Neural cell (in vitro differentiated cells): ENCODE data around the gene RXFP2. TPM values are rescaled to one million over a fixed set of nuclear protein-coding genes. Genes with fewer than 3 reads are reported as not detected.

Experiments
- H2AFZ ChIP-seq: fragments of 200-600, 300-800 bp; sonication (generic), shearing (Covaris generic); 2 replicates; pipeline ENCODE4 v1.6.0; 2014; ENCODE audit warnings: low read depth, mild to moderate bottlenecking, antibody characterized with exemption, low read length, moderate library complexity
- H3F3A ChIP-seq: fragments of 200-600 bp; shearing (Covaris generic); 2 replicates; pipeline ENCODE4 v1.6.1; 2016; ENCODE audit warnings: mild to moderate bottlenecking, moderate library complexity, mixed read lengths, antibody characterized with exemption, low read length; ENCODE audit not compliant: insufficient read depth, poor library complexity, severe bottlenecking
- H3K27ac ChIP-seq: fragments of 200-600, 300-800 bp; sonication (generic), shearing (Covaris generic); 2 replicates; pipeline ENCODE4 v1.5.1; 2014; ENCODE audit warnings: mild to moderate bottlenecking, low read length, moderate library complexity
- H3K27me3 ChIP-seq: fragments of 300-800, 200-600 bp; sonication (generic), shearing (Covaris generic); 2 replicates; pipeline ENCODE4 v1.6.0; 2014; ENCODE audit warnings: mild to moderate bottlenecking, low read depth, low read length, moderate library complexity; ENCODE audit not compliant: insufficient read depth
- H3K36me3 ChIP-seq: fragments of 300-800, 200-600 bp; sonication (generic), shearing (Covaris generic); 2 replicates; pipeline ENCODE4 v1.5.1; 2014; ENCODE audit warnings: mild to moderate bottlenecking, antibody characterized with exemption, low read length, moderate library complexity; ENCODE audit not compliant: insufficient read depth
- H3K4me2 ChIP-seq: fragments of 300-800, 200-600 bp; sonication (generic), shearing (Covaris generic); 2 replicates; pipeline ENCODE4 v1.6.0; 2014; ENCODE audit warnings: mild to moderate bottlenecking, low read length
- H3K4me3 ChIP-seq: fragments of 300-800, 200-600 bp; sonication (generic), shearing (Covaris generic); 2 replicates; pipeline ENCODE4 v1.5.1; 2014; ENCODE audit warnings: mild to moderate bottlenecking, low read length, moderate library complexity
- H3K79me2 ChIP-seq: fragments of 200-600 bp; shearing (Covaris generic); replicated peaks from 2 replicates; pipeline ENCODE4 v1.6.0; 2014; ENCODE audit warnings: mild to moderate bottlenecking, low read length, moderate library complexity; ENCODE audit not compliant: insufficient read depth
- H3K9ac ChIP-seq: fragments of 300-800, 200-600 bp; sonication (generic), shearing (Covaris generic); 2 replicates; pipeline ENCODE4 v1.6.1; 2016; ENCODE audit warnings: mild to moderate bottlenecking, low read length, mixed read lengths
- H3K9me2 ChIP-seq: fragments of 200-600 bp; shearing (Covaris generic); 2 replicates; pipeline ENCODE4 v1.6.1; 2016; ENCODE audit warnings: mild to moderate bottlenecking, low read length, mixed read lengths; ENCODE audit not compliant: insufficient read depth
- H3K9me3 ChIP-seq: fragments of 200-600, 300-800 bp; sonication (generic), shearing (Covaris generic); 2 replicates; pipeline ENCODE4 v1.6.1; 2016; ENCODE audit warnings: mild to moderate bottlenecking, mixed run types, low read length, moderate library complexity, mixed read lengths
- H4K20me1 ChIP-seq: fragments of 200-600 bp; shearing (Covaris generic); 2 replicates; pipeline ENCODE4 v1.6.1; 2016; ENCODE audit warnings: mild to moderate bottlenecking, mixed run types; ENCODE audit not compliant: insufficient read depth
- EP300 ChIP-seq: fragments of 450-650 bp; conservative IDR thresholded peaks from 2 replicates; pipeline ENCODE4 v1.6.1; 2014; ENCODE audit warnings: antibody characterized with exemption, mild to moderate bottlenecking, moderate library complexity; ENCODE audit not compliant: poor library complexity, severe bottlenecking
- EZH2 ChIP-seq: fragments of 200-600, 300-800 bp; shearing (Covaris generic), sonication (generic); IDR thresholded peaks from 2 replicates; pipeline ENCODE4 v1.6.1; 2014; ENCODE audit warnings: antibody characterized with exemption, low read length, borderline replicate concordance, mild to moderate bottlenecking; ENCODE audit not compliant: insufficient read depth, poor library complexity, severe bottlenecking
- MXI1 ChIP-seq: fragments of 450-650 bp; conservative IDR thresholded peaks from 2 replicates; pipeline ENCODE4 v1.6.1; 2014; ENCODE audit warnings: antibody characterized with exemption, mild to moderate bottlenecking; ENCODE audit not compliant: poor library complexity, severe bottlenecking
- POLR2AphosphoS5 ChIP-seq: IDR thresholded peaks from 2 replicates; pipeline ENCODE4 v1.6.1; 2012
- RAD21 ChIP-seq: fragments of 450-650 bp; conservative IDR thresholded peaks from 2 replicates; pipeline ENCODE4 v1.6.1; 2014; ENCODE audit warnings: antibody characterized with exemption, mild to moderate bottlenecking, moderate library complexity
- SMC3 ChIP-seq: fragments of 450-650 bp; conservative IDR thresholded peaks from 2 replicates; pipeline ENCODE4 v1.6.1; 2014; ENCODE audit warnings: antibody characterized with exemption, mild to moderate bottlenecking, moderate library complexity; ENCODE audit not compliant: poor library complexity
- TAF1 ChIP-seq: IDR thresholded peaks from 2 replicates; pipeline ENCODE4 v1.6.1; 2012; ENCODE audit warnings: low read depth
- polyA plus RNA-seq: library from polyadenylated mRNA; depleted of rRNA; stranded (reverse); fragments of >200 nt; gene quantifications from 2 replicates; pipeline ENCODE4 v1.2.3, GENCODE V29; 2014
- TF ChIP-seq, protein P1 (sequence below): IDR thresholded peaks from 2 replicates; pipeline ENCODE4 v1.6.1; 2012; ENCODE audit warnings: borderline replicate concordance
- TF ChIP-seq, protein P2 (sequence below): fragments of 450-650 bp; IDR thresholded peaks from 2 replicates; pipeline ENCODE4 v1.5.1; 2014; ENCODE audit warnings: antibody characterized with exemption, mild to moderate bottlenecking, moderate library complexity; ENCODE audit not compliant: poor library complexity, severe bottlenecking

Gene RXFP2
- polyA plus RNA-seq, 1 donor from 2014 or later: not detected

DNA sequence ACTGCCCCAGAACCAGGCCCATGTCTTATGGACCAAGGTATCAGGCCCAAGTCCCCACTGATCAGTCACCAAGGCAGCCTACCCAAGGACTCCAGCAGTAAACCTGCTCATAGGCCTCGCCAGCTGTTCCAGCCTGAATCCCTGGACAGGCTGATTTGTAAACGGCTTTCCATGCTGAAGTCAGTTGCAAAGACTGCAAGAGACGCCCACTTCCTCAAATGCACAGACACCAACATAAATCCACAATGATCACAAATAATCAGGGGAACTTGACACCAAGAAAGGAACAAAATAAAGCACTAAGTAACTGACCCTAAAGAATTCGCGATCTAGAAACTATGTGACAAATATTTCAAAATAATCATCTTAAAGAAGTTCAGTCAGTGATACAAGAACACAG, 75.2 kb downstream of the RXFP2 start:
- TF ChIP-seq EP300: no peak
- TF ChIP-seq SMC3: no peak
- TF ChIP-seq MXI1: no peak
- no peak for TF ChIP-seq RAD21
- TF ChIP-seq, protein P1, sequence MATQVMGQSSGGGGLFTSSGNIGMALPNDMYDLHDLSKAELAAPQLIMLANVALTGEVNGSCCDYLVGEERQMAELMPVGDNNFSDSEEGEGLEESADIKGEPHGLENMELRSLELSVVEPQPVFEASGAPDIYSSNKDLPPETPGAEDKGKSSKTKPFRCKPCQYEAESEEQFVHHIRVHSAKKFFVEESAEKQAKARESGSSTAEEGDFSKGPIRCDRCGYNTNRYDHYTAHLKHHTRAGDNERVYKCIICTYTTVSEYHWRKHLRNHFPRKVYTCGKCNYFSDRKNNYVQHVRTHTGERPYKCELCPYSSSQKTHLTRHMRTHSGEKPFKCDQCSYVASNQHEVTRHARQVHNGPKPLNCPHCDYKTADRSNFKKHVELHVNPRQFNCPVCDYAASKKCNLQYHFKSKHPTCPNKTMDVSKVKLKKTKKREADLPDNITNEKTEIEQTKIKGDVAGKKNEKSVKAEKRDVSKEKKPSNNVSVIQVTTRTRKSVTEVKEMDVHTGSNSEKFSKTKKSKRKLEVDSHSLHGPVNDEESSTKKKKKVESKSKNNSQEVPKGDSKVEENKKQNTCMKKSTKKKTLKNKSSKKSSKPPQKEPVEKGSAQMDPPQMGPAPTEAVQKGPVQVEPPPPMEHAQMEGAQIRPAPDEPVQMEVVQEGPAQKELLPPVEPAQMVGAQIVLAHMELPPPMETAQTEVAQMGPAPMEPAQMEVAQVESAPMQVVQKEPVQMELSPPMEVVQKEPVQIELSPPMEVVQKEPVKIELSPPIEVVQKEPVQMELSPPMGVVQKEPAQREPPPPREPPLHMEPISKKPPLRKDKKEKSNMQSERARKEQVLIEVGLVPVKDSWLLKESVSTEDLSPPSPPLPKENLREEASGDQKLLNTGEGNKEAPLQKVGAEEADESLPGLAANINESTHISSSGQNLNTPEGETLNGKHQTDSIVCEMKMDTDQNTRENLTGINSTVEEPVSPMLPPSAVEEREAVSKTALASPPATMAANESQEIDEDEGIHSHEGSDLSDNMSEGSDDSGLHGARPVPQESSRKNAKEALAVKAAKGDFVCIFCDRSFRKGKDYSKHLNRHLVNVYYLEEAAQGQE: no peak
- TF ChIP-seq POLR2AphosphoS5: no peak
- TF ChIP-seq EZH2: no peak
- Histone ChIP-seq H3K79me2 (no peaks in the 10 kb centered on the region), H3F3A (no peaks in the 10 kb centered on the region), H3K9me2 (no peaks in the 10 kb centered on the region), H3K4me3 (no peak overlapping the region), H2AFZ (no peak overlapping the region), H3K4me2 (no peak overlapping the region), H3K9me3 (no peaks in the 10 kb centered on the region), H3K9ac (no peak overlapping the region), H3K36me3 (no peaks in the 10 kb centered on the region), H3K27ac (no peak overlapping the region), H3K27me3 (no peaks in the 10 kb centered on the region), H4K20me1 (no peaks in the 10 kb centered on the region)

DNA sequence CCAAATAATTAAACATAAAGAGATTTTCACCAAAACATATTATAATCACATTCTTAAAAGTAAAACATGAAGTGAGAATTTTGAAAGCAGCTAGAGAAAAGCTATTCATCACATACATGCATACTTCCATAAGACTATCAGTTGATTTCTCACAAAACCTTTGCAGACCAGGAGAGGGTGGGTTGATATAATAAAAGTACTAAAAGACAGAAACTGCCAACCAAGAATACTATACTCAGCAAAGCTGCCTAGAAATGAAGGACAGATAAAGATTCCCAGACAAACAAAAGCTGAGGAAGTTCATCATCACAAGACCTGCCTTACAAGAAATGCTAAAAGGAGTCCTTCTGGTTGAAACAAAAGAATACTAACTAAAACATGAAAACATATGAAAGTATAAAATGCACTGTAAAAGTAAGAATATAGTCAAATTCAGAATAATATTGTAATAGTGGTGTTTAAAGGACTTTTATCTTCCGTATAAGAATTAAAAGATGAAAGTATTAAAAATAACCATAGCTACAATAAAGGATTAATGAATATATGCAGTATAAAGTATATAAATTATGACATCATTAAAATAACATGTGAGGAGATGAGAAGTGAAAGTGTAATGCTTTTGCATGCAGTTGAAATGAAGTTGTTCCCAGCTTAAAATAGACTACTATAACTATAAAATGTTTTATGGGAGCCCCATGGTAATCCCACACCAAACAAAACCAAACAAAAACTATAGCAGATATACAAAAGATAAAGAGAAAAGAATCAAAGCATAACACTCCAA, 76.2 kb downstream of the RXFP2 start:
- Histone ChIP-seq H3K27me3 (no peaks in the 10 kb centered on the region), H3K4me2 (no peak overlapping the region), H3K9me2 (no peaks in the 10 kb centered on the region), H3K9ac (no peak overlapping the region), H3F3A (no peaks in the 10 kb centered on the region), H3K9me3 (no peaks in the 10 kb centered on the region), H4K20me1 (no peaks in the 10 kb centered on the region), H3K27ac (no peak overlapping the region), H3K79me2 (no peaks in the 10 kb centered on the region), H2AFZ (no peak overlapping the region), H3K36me3 (no peaks in the 10 kb centered on the region), H3K4me3 (no peak overlapping the region)
- TF ChIP-seq, protein P1: no peak
- no peak for TF ChIP-seq RAD21
- TF ChIP-seq EZH2: no peak
- TF ChIP-seq POLR2AphosphoS5: no peak
- TF ChIP-seq EP300: no peak
- no peak for TF ChIP-seq SMC3
- no peak for TF ChIP-seq TAF1
- TF ChIP-seq, protein P2, sequence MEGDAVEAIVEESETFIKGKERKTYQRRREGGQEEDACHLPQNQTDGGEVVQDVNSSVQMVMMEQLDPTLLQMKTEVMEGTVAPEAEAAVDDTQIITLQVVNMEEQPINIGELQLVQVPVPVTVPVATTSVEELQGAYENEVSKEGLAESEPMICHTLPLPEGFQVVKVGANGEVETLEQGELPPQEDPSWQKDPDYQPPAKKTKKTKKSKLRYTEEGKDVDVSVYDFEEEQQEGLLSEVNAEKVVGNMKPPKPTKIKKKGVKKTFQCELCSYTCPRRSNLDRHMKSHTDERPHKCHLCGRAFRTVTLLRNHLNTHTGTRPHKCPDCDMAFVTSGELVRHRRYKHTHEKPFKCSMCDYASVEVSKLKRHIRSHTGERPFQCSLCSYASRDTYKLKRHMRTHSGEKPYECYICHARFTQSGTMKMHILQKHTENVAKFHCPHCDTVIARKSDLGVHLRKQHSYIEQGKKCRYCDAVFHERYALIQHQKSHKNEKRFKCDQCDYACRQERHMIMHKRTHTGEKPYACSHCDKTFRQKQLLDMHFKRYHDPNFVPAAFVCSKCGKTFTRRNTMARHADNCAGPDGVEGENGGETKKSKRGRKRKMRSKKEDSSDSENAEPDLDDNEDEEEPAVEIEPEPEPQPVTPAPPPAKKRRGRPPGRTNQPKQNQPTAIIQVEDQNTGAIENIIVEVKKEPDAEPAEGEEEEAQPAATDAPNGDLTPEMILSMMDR: no peak
- no peak for TF ChIP-seq MXI1
